GM18873 (cell line): ENCODE data around the gene SMIM26.

Experiments
- ATAC-seq: cut with Tn5 transposase; IDR thresholded peaks from one replicate; pipeline ENCODE4 v1.9.1; 2021; ENCODE audit warnings: mild to moderate bottlenecking, moderate library complexity, moderate number of reproducible peaks; ENCODE audit not compliant: unreplicated experiment, low FRiP score

The SMIM26 gene

DNA sequence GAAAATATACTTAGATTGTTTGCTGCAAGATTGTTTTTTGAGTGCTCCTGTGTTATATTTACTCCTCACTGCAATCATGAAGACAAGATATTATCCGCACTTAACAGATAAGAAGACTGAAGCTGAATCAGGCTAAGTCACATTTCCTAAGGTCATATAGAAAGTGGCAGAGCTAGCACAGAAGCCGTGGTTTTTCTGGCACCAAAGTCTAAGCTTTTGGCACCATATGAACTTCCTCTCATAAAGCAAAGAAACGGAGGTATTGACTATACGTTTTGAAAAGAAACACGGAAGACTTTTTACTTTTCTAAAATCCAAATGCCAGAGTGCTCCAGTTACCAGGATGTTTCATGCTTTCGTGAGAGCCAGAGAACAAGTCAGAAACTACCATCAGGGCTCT is 11.3 kb downstream of the SMIM26 start:
- no peak for ATAC-seq

DNA sequence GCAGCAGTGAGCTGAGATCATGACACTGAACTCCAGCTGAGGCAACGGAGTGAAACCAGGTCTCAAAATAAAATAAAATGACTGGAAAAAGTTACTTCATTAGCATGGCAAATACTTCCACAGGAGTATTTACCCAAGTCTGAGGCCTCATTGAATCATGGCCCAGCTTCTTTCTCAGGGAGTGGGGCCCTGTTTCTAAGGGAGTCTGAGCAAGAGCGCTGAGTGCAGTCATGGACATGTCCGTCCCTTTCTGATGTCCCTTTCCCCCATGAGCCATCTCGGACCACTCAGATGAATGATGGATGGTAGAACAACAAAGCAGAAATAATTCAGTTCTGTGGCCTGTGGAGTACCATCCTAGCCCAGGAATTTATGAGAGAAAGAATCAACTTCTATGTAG is 12.8 kb downstream of the SMIM26 start:
- ATAC-seq = no peak

GRCh38 chr20:18585134-18585533 is 17.9 kb downstream of the SMIM26 start:
- no peak for ATAC-seq

GRCh38 chr20:18587665-18588573 is 20.7 kb downstream of the SMIM26 start, which contains the start of gene DTD1:
Gene DTD1, plus strand, starts transcription at chr20:18588054. Its CDS starts 19 bp downstream, at chr20:18588073.
- ATAC-seq = peak; percentile 87

DNA sequence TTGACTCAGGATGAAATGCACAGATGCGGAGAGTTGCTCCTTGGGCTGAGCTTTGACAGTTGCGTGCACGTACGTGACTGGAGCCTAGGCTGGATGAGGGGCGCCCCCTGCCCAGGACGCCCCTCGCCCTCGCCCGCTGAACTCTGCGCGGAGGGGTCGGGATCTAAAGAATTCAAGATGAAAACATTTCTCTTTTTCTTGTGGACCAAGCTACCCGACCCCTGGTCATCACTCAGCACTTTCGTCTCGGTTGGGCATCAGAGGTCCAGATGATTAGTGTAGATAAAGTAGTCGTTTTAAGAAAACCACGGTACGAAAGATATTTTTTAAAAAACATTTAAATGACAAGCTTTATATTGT is 21.3 kb downstream of the SMIM26 start:
- peak; percentile 20 for ATAC-seq

- no peak for ATAC-seq
Measured at GRCh38 chr20:18589941-18590674, 22.9 kb downstream of the SMIM26 start.

GRCh38 chr20:18596270-18596669 is 29.0 kb downstream of the SMIM26 start:
- ATAC-seq = no peak

- no peak for ATAC-seq
Measured at GRCh38 chr20:18609741-18610140, 42.5 kb downstream of the SMIM26 start.

DNA sequence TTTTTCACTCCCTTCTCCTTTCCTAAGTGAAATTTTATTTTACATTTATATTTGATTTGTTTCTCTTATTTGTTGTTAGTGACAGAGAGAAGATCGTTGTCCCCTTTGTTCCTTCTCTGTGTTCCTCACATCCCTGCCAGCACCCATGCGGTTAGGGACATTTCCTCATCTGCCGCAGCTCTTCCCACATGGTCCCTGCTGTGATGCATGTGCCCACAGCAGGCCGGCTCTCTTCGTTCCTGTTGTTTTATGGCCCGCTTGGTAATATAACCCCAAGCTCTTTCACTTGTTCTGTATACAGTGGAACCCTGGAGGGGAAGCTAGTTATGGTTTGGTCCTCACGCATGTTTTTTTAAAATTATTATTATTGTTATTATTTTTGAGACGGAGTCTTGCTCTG is 44.3 kb downstream of the SMIM26 start:
- ATAC-seq = no peak

GRCh38 chr20:18613553-18613952 is 46.3 kb downstream of the SMIM26 start:
- no peak for ATAC-seq

DNA sequence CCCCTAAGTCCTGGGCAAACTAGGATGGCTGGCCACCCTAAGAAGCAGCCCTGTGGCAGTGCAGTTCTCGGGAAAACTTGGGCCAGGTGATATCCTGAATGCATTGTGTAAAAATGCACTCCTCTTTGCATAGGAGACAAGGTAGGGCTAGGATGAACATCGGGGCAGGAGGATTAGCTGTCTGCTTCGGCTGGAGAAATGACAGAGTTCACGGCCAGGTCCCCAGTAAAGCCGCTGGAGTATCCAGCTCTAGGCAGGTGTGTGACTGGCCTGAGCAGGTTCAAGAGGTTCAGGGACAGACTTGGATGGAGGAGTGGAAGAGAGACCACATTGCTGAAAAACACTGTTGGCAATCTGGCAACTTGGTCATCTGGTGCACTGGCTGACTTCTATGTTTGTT is 47.0 kb downstream of the SMIM26 start:
- ATAC-seq = no peak

GRCh38 chr20:18615020-18615650 is 47.9 kb downstream of the SMIM26 start:
- no peak for ATAC-seq
